Lung microvascular endothelial cell (primary cell): Measurements from ENCODE around the gene EXOC3L2. TPM values are rescaled to one million over a fixed set of nuclear protein-coding genes. Genes with fewer than 3 reads are reported as not detected.

ENCODE experiments used
- DNase-seq, 2 donors: peaks; one replicate each; pipeline versions ENCODE4 v3.0.0 to v3.0.0-alpha.2; 2010; ENCODE audit warnings: low read depth in 2 of 2
- total RNA-seq: library from RNA; depleted of rRNA; stranded (reverse); fragments of >200 nt; gene quantifications from 2 replicates; pipeline ENCODE4 v1.2.1, GENCODE V29; 2014

Gene EXOC3L2
- total RNA-seq, 1 donor from 2014 or later = 0.20 TPM

GRCh38 chr19:45180936-45181335 lies 64.3 kb downstream of the EXOC3L2 start:
- no peak for DNase-seq

DNA sequence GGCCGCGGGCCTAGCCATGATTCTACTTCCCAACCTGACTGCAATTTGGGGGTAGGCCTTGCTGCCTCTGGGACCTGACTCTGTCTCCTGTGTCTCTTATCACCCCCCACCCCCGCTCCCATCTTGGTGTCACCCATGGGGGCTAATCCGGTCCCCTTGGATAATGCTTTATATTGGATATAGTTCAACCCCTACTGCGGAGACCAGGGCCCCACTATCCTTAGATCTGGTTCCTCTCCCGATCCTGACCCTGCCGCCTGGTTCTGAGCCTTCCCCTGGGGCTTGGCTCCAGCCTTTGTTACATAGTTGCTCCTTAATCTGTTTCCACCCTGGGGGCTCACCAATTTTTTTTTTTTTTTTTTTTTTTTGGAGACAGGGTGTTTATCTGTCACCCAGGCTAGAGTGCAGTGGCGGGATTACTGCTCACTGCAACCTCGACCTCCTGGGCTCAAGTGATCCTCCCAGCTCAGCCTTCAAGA lies 65.3 kb downstream of the EXOC3L2 start:
- no peak for DNase-seq

DNA sequence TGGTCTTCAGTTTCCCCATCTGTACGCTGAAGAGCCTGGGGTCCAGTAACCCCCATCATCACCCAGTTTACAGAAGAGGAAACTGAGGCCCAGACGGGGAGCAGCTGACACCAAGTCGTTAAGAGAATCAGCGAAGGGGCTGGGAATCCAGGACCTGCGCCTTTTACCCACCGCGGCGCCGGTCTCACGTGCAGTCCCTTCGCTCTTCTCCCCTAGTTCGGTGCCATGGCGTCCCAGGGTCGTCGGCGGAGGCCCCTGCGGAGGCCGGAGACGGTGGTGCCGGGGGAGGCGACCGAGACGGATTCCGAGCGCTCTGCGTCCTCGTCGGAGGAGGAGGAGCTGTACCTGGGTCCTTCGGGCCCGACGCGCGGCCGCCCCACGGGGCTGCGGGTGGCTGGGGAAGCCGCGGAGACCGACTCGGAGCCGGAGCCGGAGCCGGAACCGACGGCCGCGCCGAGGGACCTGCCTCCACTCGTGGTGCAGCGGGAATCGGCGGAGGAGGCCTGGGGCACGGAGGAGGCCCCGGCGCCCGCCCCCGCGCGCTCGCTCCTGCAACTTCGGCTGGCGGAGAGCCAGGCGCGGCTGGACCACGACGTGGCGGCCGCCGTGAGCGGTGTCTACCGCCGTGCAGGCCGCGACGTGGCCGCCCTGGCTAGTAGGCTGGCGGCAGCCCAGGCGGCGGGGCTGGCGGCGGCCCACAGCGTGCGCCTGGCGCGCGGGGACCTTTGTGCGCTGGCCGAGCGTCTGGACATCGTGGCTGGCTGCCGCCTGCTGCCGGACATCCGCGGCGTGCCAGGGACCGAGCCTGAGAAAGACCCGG lies 65.9 kb downstream of the EXOC3L2 start:
- peak; percentile 43 to 44 for DNase-seq

DNA sequence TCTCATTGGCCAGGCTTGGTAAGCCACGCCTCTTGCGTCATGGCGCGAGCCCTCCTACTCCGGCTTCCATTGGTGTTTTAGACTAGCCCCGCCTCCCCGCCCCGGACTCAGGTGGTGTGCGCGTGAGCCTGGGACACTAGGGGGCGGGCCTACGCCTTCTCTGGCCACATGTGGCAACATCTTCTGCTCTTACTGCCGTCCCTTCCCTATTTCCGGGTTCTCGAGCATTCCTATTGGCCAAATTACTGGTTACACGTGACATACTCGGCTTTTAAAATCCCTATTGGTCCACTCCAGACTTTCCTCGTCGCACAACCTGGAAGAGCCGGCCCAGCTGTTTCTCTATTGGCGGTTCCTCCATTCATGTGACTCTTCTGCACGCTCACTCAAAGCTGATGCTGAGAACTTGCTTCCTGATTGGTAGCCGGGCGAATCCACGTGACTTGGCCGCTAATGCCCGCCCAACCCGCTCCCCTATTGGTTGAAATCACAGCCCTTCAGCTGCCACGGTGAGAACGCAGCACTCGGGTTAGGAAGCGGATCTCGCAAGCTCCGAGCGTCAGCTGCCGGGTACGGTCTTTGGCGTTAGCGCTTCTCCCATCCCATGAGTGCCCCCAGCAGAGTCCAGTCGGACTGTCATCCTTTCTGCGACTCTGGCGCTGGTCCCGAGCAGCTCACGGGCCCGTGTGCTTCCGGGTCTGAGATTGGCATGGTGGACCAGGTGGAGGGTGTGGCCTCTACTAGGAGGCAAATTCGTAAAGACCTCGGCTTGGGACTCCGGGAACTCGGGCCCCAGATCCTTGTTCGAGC lies 66.7 kb downstream of the EXOC3L2 start, which contains the start of gene BLOC1S3:
BLOC1S3 (plus strand) TSS at position 523 of the 810 bp plus-strand sequence. CDS start 513 bp downstream, outside the sequence.
- peak; percentile 100 for DNase-seq

GRCh38 chr19:45177817-45178261 lies 67.4 kb downstream of the EXOC3L2 start, which contains the start of gene TRAPPC6A:
Gene TRAPPC6A (minus strand): TSS chr19:45178237. CDS start chr19:45178218, 19 bp downstream.
- DNase-seq = peak in 1 of 2 donors; percentile 43

GRCh38 chr19:45175515-45176345 lies 69.5 kb downstream of the EXOC3L2 start:
- DNase-seq = no peak

DNA sequence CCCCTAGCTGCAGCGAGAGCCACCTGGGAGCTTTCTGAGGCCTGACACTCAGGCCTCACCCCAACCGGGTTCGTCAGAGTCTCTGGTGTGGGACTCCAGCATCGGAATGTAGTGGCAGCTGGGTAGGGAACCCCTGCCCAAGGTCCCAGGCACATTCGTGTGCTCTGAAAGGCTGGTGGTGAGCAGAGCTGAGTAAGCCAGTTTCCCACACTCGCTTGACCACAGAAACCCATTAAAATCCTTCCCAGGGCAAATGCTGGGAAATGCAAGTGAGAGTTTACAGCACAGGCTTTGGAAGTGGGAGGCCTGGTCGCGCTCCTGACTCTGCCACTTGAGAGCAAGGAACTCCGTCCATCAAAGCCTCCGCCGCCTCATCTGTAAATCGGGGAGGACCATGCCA lies 71.4 kb downstream of the EXOC3L2 start:
- no peak for DNase-seq

DNA sequence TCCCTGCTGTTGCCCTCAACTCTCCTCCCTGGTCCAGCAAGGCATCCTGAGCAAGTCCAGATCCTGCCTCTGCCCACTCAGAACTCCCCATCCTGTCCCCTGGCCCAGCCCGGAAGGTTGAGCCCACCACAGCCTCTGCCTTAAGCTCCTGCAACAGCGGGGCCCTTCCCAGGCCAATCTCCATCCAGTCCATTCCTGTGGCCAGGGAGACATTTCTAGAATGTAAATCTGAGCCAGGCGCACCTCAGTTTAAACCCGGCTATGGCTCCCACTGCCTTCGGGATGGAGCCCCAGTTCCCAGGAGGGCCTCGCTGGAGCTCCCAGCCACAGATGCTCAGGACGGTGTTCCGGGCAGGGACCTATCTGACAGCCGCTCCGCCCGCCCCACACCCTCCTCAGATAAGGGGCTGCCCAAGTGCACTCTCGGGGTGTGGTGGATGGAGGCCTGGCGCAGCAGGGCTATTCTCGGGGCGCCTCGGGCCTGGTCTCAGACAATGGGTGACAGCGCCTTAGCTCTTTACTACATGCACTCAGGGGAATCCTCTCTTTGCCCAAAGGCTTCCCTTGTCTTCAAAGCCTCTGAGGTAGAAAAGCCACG lies 72.5 kb downstream of the EXOC3L2 start:
- no peak for DNase-seq

DNA sequence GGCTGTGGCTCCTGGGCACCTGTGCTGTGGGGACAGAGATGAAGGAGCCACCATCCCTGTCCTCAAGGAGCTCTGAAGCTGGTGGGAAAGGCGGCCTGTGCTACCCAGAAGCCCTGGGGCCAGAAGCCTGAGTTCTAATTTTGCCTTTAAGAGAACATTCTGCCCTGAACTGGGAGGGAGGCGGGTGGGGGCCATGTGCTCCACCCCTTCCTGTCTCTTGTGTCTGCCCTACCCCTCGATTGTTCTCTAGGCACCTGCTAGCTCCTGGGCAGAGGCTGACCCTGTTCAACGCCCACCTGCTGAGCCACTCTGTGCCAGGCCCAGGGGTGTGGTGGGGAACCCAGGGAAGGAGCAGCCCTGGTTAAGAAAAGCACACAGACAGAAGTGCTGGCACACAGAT lies 73.0 kb downstream of the EXOC3L2 start:
- DNase-seq = no peak

GRCh38 chr19:45171211-45171623 lies 74.0 kb downstream of the EXOC3L2 start:
- peak; percentile 41 to 80 for DNase-seq

DNA sequence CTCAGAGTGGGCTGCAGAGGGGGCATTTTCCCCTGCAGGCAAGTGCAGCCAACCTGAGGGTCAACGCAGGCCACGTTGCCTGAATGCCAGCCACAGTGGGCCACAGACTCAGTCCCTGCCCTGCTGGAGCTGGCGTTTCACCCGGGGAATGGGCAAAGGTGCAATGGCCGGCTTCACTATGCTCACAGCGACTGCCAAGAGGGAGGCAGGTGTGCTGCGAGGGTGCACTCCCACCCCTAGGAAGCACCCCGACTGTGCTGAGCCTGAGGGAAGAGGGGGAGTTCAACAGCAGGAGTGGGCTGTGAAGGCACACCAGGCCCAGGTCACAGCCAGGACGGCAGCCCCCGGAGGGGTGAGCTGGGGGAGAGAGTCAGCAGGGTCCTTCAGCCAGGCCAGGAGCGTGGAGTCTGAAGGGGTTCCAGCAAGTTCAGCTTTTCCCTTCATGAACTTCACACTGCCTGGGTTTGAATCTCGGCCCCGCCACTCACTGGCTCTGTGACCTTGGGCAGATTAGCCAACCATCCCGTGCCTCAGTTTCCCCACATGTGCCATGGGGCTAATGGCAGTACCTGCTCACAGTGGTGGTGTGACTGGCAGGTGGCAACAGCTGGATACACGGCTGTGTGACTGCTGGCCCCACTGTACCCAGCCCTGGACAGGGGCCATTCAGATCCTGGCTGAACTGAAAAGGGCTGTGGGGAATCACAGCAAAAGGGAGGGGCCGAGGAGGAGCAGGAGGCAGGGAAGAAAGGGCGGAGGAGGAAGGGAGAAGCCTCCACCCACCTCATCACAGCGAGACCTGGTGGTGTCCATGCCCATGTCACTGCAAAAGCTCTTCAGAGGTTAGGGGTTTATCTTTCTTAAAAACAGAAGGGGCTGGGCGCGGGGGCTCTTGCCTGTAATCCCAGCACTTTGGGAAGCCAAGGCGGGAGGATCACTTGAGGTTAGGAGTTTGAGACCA lies 74.8 kb downstream of the EXOC3L2 start:
- no peak for DNase-seq

DNA sequence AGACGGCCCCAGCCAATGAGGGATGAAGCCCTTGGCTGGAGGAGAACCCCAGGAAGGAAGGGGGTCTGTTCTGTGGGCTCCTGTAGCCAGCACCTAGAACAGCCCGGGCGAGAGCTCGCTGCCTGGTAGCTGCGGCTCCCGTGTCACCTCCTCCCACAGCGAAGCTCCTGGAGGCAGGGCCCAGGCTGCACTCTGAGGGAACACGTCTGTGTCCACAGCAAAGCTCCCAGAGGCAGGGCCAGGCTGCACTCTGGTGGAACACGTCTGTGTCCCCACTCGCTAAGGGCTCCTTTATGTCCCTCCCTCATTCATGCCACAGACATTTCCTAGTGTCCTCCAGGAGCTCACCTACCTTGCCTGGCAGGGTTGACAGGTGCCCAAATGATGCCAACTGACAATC lies 75.6 kb downstream of the EXOC3L2 start:
- DNase-seq = no peak

GRCh38 chr19:45168767-45169351 lies 76.3 kb downstream of the EXOC3L2 start:
- no peak for DNase-seq

DNA sequence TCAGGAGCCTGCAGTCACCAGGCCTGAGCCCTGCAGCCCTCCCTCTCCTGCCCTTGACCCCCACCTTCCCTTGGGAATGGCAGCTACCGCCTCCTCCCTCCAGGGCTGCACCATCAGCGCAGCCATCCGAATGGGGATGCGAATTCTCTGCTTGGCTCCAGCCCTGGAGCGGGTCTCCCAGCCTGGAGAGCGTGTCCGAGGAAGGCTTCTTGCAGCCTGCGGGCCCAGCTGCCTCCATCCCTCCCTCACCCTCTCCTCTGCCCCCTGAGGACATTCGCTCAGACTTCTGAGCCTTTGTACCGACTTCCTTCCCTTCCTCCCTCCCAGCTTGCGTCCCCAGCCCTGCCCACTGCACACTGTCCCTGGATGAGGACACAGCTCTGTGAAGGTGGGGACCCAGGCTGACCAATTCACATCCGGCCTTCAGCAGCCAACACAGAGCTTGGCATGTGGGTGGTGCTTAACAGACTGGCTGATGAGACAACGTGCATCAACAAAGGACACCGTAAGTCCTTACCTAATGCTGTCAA lies 78.4 kb downstream of the EXOC3L2 start:
- DNase-seq = peak; percentile 14 to 50

DNA sequence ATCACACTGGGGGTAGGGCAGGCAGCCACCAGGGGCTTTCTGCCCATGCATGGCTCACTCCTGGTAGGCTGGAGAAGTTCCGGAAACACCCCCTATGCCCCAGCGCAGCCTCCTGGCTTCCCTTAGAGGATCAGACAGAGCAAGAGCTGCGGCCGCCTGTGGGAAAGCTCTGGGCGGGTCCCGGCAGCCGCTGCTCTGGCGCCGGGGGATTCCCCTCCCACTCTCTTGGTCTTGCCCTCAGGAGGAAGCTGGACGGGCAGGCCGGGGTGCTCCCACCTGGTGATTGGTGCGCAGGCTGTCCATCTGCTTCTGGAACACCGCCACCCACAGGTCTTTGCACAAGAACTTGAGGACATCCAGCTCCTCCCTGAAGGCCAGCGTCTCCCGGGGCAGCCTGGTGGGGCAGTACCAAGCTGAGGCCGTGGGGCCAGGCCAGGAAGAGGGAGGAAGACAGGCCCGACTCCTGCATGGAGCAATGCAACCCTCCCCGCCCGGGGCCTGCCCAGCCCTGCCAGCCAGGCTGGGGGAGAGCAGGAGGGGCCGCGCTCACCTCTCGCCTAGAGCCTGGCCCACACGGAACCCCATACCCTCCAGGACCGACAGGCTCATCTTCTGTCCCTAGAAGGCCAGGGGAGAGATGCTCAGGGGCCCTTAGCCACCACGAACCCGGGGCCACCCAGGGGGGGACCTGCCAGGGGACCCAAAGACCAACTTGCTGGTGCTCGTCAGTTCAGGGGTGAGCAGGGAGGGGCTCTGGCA lies 80.5 kb downstream of the EXOC3L2 start:
- DNase-seq = peak; percentile 22 to 51

- no peak for DNase-seq
Observed at GRCh38 chr19:45163751-45164460, 81.3 kb downstream of the EXOC3L2 start.

GRCh38 chr19:45163156-45163555 lies 82.1 kb downstream of the EXOC3L2 start:
- no peak for DNase-seq
